ENCODE measurements around the gene TMEM150B. TPM values are rescaled to one million over a fixed set of nuclear protein-coding genes. Genes with fewer than 3 reads are reported as not detected.

The TMEM150B gene
- total and polyA plus RNA-seq, 4 donors = 0.72 to 9.6 (median 4.2) TPM

DNA sequence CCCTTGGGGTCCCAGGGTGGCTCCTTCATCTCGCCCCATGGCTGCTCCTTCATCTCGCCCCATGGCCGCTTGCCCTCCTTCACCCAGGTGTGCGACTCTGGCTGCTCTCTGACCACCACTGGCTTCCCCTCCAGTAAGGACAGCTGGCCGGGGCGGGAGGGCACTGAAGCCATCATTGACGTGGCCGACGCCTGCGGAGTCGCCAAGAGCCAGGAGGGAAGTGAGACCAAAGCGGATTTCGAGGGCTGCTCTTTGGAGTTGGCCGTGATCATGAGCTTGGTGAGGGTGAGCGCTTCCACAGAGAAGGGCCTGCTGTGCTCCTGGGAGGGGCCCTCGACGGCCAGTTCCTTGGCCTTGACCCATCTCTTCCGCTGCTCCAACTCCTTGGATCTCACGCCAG is 33.4 kb upstream of the TMEM150B start:
- Histone ChIP-seq H3K27ac (ENCODE audit: low read depth in 1 of 2, low read length in 2 of 2) (no peak overlapping the region), H3K4me3 (ENCODE audit: low read length in 2 of 2) (no peak overlapping the region), H3K9me3 (ENCODE audit: control insufficient read depth, low read length) (no peaks in the 10 kb centered on the region), H3K36me3 (ENCODE audit: control insufficient read depth in 1 of 2, insufficient read depth in 2 of 2, low read length in 1 of 2) (no peaks in the 10 kb centered on the region), H3K27me3 (ENCODE audit: control insufficient read depth in 1 of 2, insufficient read depth in 2 of 2, low read length in 1 of 2) (no peaks in the 10 kb centered on the region), H3K4me1 (ENCODE audit: control insufficient read depth in 1 of 2, insufficient read depth in 2 of 2, low read length in 2 of 2) (no peaks in the 10 kb centered on the region)
- intact Hi-C loops (cut with DNase I) = no loop called here
- DNase-seq = no peak
- 88 to 91% methylated on average over 19 of the region's 19 CpGs for WGBS, 2 donors
- no peak for ATAC-seq (ENCODE audit: low FRiP score)

DNA sequence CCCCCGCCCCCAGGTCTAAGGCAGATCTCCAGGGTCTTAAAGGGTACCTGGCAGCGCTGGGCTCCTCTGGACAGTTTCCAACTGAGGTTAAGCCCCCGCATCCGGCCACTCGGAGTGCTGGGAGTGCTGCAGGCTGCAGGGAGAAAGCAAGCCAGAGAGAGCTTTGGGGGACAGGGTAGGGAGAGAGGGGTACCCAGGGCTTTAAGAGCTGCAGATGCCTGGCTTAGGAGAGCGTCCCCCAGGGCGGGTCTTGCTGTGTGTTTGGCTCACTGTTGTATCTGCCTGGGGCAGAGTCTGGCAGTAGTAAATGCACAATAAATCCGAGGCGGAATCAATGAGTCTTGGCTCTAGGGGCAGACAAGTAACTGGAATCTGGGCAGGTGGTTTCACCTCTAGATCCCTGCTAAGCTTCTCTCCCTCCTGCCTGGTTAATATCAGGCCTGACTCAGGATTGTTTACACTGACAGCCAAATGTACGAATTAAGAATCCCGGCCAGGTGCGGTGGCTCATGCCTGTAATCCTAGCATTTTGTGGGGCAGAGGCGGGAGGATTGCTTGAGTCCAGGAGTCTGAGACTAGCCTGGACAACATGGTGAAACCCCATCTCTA is 30.2 kb upstream of the TMEM150B start:
- no peaks in the 10 kb centered on the region for H3K36me3 ChIP-seq (ENCODE audit: control insufficient read depth in 1 of 2, insufficient read depth in 2 of 2, low read length in 1 of 2)
- H3K27me3 ChIP-seq (ENCODE audit: control insufficient read depth in 1 of 2, insufficient read depth in 2 of 2, low read length in 1 of 2) = no peaks in the 10 kb centered on the region
- ATAC-seq (ENCODE audit: low FRiP score) = no peak
- 26 to 32% methylated on average over 12 to 13 of the region's 13 CpGs for WGBS, 2 donors
- intact Hi-C loops (cut with DNase I) = no loop called here
- H3K27ac ChIP-seq (ENCODE audit: low read depth in 1 of 2, low read length in 2 of 2) = no peak overlapping the region
- no peaks in the 10 kb centered on the region for H3K4me1 ChIP-seq (ENCODE audit: control insufficient read depth in 1 of 2, insufficient read depth in 2 of 2, low read length in 2 of 2)
- no peak for DNase-seq
- no peaks in the 10 kb centered on the region for H3K9me3 ChIP-seq (ENCODE audit: control insufficient read depth, low read length)
- no peak overlapping the region for H3K4me3 ChIP-seq (ENCODE audit: low read length in 2 of 2)

DNA sequence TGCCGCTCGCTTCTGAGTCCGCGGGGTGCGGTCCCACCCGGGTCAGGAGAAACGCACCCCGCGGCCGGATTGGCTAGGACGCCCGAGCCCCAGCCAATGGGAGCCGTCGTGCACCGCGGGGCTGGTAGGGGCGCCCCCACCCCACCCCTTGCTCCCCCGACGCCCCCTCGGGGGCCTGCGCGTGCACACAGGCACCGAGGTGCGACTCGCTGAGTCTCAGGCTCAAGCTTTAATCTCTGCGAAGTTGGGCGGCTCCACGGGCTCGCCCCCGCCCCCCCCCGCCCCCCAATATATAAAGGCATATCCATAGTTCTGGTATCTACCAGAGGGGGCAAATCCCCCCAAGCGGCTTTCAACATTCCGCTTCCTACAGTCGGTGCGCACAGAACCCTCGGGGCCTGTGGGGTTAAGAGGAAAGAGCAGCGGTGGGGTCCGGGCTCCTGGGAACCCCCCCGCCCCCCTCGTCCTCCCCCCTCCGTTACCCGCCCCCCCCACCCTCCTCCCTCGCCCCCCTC is 29.6 kb upstream of the TMEM150B start, which contains the start of gene COX6B2:
Gene COX6B2, minus strand, starts transcription at position 22 of the 515 bp plus-strand sequence. CDS start 198 bp downstream, outside the sequence.
- no peak for DNase-seq
- H3K27me3 ChIP-seq (ENCODE audit: control insufficient read depth in 1 of 2, insufficient read depth in 2 of 2, low read length in 1 of 2) = no peaks in the 10 kb centered on the region
- H3K4me3 ChIP-seq (ENCODE audit: low read length in 2 of 2) = no peak within 1 kb of the TSS
- H3K36me3 ChIP-seq (ENCODE audit: control insufficient read depth in 1 of 2, insufficient read depth in 2 of 2, low read length in 1 of 2) = no peaks in the 10 kb centered on the region
- 2% methylated on average over 39 to 41 of the region's 43 CpGs for WGBS, 2 donors
- intact Hi-C loops (cut with DNase I) = no loop called here
- H3K9me3 ChIP-seq (ENCODE audit: control insufficient read depth, low read length) = no peaks in the 10 kb centered on the region
- H3K27ac ChIP-seq (ENCODE audit: low read depth in 1 of 2, low read length in 2 of 2) = no peak within 1 kb of the TSS
- no peaks in the 10 kb centered on the region for H3K4me1 ChIP-seq (ENCODE audit: control insufficient read depth in 1 of 2, insufficient read depth in 2 of 2, low read length in 2 of 2)
- no peak for ATAC-seq (ENCODE audit: low FRiP score)

DNA sequence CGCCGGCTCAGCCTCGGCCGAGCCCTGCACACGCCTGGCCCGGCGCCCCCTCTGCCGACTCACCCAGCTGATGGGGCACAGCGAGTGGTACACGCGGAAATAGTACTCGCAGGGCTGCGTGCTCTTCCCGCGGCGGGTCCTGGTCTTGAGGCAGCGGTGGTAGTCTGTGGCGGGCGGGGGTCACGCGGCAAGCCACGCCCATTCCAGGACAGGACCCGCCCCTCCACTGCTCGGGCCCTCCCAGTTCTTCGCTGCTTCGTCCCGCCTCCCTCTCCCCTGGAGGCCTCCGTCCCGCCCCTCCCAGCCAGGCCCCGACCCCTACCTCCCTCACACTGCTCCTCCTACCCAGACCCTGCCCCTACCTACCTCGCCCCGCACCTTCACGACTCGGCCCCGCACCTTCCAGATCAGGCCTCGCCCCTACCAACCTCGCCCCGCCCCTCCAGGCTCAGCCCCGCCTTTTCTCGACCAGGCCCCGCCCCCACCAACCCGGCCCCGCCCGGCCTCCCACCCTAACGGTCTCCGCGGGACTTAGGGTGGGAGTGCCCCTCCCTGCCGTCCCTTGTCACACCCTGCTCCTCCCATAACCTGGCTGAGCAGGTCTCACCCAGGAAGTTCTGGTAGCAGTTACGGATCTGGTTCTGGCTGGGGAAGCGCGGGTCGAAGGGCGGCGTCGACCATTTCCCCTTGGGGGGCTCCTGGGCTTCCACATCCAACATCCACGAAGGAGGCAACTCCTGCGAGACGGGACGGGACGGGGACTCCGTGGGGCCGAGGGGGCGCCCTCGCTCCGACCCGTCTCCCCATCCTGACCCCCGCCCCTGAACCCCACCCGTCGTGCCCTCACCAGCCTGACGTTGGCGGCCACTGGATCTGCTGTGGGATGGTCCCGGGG is 28.9 kb upstream of the TMEM150B start:
- H3K27me3 ChIP-seq (ENCODE audit: control insufficient read depth in 1 of 2, insufficient read depth in 2 of 2, low read length in 1 of 2) = no peaks in the 10 kb centered on the region
- no peaks in the 10 kb centered on the region for H3K36me3 ChIP-seq (ENCODE audit: control insufficient read depth in 1 of 2, insufficient read depth in 2 of 2, low read length in 1 of 2)
- WGBS, 2 donors = 1 to 2% methylated on average over 58 to 72 of the region's 72 CpGs
- no peaks in the 10 kb centered on the region for H3K9me3 ChIP-seq (ENCODE audit: control insufficient read depth, low read length)
- ATAC-seq (ENCODE audit: low FRiP score) (peak; percentile 84), DNase-seq (peak; percentile 78 to 90)
- no peak overlapping the region for H3K4me3 ChIP-seq (ENCODE audit: low read length in 2 of 2)
- intact Hi-C loops (cut with DNase I) = no loop called here
- no peaks in the 10 kb centered on the region for H3K4me1 ChIP-seq (ENCODE audit: control insufficient read depth in 1 of 2, insufficient read depth in 2 of 2, low read length in 2 of 2)
- H3K27ac ChIP-seq (ENCODE audit: low read depth in 1 of 2, low read length in 2 of 2) = no peak overlapping the region

DNA sequence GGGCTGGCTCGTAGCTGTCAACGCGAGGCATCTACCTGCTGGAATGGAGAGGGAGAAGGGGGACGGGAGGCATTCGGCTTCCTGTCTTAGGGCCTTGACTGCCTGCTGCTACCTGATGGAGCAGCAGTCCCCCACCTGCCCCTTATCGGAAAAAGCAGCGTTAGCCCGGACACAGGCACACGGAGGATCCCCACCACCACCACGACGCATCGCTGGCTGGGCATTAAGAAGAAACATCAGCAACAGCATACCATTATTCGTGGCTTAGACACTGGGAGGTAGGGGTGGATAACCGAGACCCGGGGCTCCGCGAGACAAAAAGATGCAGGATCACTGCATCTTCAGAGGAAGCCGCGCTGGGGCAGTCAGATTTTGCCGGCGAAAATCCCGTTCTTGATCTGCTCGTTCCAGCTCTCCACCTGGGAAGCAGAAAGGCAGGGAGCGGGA is 28.2 kb upstream of the TMEM150B start:
- Histone ChIP-seq H3K4me1 (ENCODE audit: control insufficient read depth in 1 of 2, insufficient read depth in 2 of 2, low read length in 2 of 2) (no peaks in the 10 kb centered on the region), H3K4me3 (ENCODE audit: low read length in 2 of 2) (no peak overlapping the region), H3K9me3 (ENCODE audit: control insufficient read depth, low read length) (no peaks in the 10 kb centered on the region), H3K36me3 (ENCODE audit: control insufficient read depth in 1 of 2, insufficient read depth in 2 of 2, low read length in 1 of 2) (no peaks in the 10 kb centered on the region), H3K27ac (ENCODE audit: low read depth in 1 of 2, low read length in 2 of 2) (no peak overlapping the region), H3K27me3 (ENCODE audit: control insufficient read depth in 1 of 2, insufficient read depth in 2 of 2, low read length in 1 of 2) (no peaks in the 10 kb centered on the region)
- ATAC-seq (ENCODE audit: low FRiP score) (no peak), DNase-seq (no peak)
- intact Hi-C loops (cut with DNase I) = no loop called here
- WGBS, 2 donors = 3 to 5% methylated on average over 24 of the region's 24 CpGs

DNA sequence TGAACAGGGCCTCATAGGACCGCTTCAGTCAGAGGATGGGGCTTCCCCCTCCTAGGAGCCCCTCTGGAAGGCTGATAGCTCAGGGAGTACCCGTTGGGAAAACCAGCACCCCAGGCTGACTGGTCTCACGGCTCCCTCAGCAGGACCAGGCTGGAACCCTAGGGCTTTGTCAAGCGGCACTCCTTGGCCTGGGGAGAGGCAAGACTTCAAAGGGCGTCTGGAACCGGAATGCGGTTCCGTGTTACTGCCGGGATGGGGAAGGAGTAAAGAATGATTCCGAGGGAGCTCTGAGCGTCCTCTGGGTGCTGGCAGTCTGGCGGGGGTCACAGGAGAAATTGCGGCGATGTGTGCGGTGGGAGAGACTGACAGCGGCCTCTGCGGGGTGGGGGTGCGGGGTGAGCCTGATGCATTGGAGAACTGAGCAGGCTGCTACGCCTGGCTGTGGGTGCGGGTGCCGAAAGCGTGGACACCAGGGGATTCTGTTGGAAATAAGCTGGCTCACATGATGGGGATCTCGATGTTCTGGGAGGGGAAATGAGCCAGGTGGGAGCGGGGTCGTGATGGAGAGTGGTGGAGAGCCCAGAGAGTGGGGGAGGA is 27.5 kb upstream of the TMEM150B start:
- Histone ChIP-seq H3K4me3 (ENCODE audit: low read length in 2 of 2) (no peak overlapping the region), H3K4me1 (ENCODE audit: control insufficient read depth in 1 of 2, insufficient read depth in 2 of 2, low read length in 2 of 2) (no peaks in the 10 kb centered on the region), H3K9me3 (ENCODE audit: control insufficient read depth, low read length) (no peaks in the 10 kb centered on the region), H3K27ac (ENCODE audit: low read depth in 1 of 2, low read length in 2 of 2) (no peak overlapping the region), H3K27me3 (ENCODE audit: control insufficient read depth in 1 of 2, insufficient read depth in 2 of 2, low read length in 1 of 2) (no peaks in the 10 kb centered on the region), H3K36me3 (ENCODE audit: control insufficient read depth in 1 of 2, insufficient read depth in 2 of 2, low read length in 1 of 2) (no peaks in the 10 kb centered on the region)
- intact Hi-C loops (cut with DNase I) = no loop called here
- WGBS, 2 donors = 55 to 58% methylated on average over 25 of the region's 25 CpGs
- DNase-seq = no peak
- ATAC-seq (ENCODE audit: low FRiP score) = no peak

DNA sequence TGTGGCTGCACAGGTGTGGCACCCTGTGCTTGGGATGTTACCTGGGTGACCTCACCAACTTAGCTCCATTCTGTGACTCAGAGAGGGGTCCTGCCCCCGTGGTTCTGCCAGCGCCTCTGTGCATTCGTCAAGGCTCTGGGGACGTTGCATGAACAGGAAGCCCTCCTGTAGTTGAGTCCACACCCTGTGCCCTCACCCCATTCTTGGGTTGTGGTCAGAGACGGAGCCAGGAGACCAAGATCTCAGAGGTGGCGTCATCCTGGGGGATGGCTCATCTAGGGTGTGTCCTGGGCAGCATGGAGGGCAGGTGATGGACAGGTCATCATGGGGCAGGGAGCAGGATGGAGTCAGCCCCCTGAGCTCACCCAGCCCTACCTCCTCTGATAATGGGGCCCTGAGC is 26.9 kb upstream of the TMEM150B start:
- no peak for ATAC-seq (ENCODE audit: low FRiP score)
- H3K27me3 ChIP-seq (ENCODE audit: control insufficient read depth in 1 of 2, insufficient read depth in 2 of 2, low read length in 1 of 2) = no peaks in the 10 kb centered on the region
- intact Hi-C loops (cut with DNase I) = no loop called here

DNA sequence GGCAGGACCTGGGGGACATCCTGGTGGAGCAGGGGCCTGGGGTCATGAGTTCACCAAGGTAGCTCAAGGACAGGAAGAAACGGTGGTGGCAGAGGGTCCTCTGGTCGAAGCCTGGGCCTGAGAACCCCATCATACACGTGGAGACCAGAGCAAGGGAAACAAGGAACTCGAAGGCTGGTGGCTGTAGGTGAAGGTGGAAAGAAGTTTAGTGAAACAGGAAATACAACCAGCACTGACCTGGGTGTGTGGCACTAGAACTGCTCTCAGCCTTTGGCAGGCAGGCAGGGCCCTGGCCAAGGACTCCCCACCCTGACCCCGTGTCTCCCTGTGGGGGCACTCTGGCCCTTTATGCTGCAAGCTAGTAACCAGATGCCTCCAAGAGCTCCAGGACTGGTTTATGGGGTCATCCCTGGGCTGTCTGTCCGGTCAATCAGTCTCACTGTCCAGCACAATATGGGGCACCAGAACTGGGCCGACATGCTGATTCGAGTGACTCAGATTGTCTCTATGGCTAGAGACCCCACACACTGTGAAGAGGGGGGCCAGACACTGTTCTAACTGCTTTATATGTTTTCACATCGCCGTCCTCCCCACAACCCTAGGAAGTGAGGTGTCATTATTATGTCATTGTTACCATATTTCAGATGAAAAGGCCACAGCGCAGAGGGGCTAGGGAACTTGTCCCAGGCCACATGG is 25.6 kb upstream of the TMEM150B start:
- H3K4me3 ChIP-seq (ENCODE audit: low read length in 2 of 2) = no peak overlapping the region
- H3K36me3 ChIP-seq (ENCODE audit: control insufficient read depth in 1 of 2, insufficient read depth in 2 of 2, low read length in 1 of 2) = no peaks in the 10 kb centered on the region
- no peaks in the 10 kb centered on the region for H3K4me1 ChIP-seq (ENCODE audit: control insufficient read depth in 1 of 2, insufficient read depth in 2 of 2, low read length in 2 of 2)
- ATAC-seq (ENCODE audit: low FRiP score) (no peak), DNase-seq (no peak)
- no peaks in the 10 kb centered on the region for H3K9me3 ChIP-seq (ENCODE audit: control insufficient read depth, low read length)
- H3K27me3 ChIP-seq (ENCODE audit: control insufficient read depth in 1 of 2, insufficient read depth in 2 of 2, low read length in 1 of 2) = no peaks in the 10 kb centered on the region
- intact Hi-C loops (cut with DNase I) = no loop called here
- no peak overlapping the region for H3K27ac ChIP-seq (ENCODE audit: low read depth in 1 of 2, low read length in 2 of 2)
- WGBS, 2 donors = 60 to 66% methylated on average over 11 of the region's 11 CpGs

More for the DNA sequence above, 26.9 kb upstream of the TMEM150B start:
- Histone ChIP-seq H3K36me3 (ENCODE audit: control insufficient read depth in 1 of 2, insufficient read depth in 2 of 2, low read length in 1 of 2) (no peaks in the 10 kb centered on the region), H3K27ac (ENCODE audit: low read depth in 1 of 2, low read length in 2 of 2) (no peak overlapping the region), H3K4me1 (ENCODE audit: control insufficient read depth in 1 of 2, insufficient read depth in 2 of 2, low read length in 2 of 2) (no peaks in the 10 kb centered on the region), H3K9me3 (ENCODE audit: control insufficient read depth, low read length) (no peaks in the 10 kb centered on the region), H3K4me3 (ENCODE audit: low read length in 2 of 2) (no peak overlapping the region)
- 64 to 70% methylated on average over 6 of the region's 6 CpGs for WGBS, 2 donors
- no peak for DNase-seq

Measured in aorta (tissue), 5 donors.